BE2C (cell line): ENCODE data around the gene AIM2.
"Not testable (repeated sequence)": the region's sequence is repeated elsewhere in the genome, so short reads cannot be mapped to it uniquely, and the experiment has no call there.

Experiments
- DNase-seq: peaks from one replicate; pipeline ENCODE4 v3.0.0-alpha.2; 2020
- H3K27me3 ChIP-seq: fragments of 250-450 bp; sonication (Bioruptor Pico); 2 replicates; pipeline ENCODE4 v1.5.1; 2020; ENCODE audit warnings: mild to moderate bottlenecking
- H3K36me3 ChIP-seq: fragments of 250-450 bp; sonication (Bioruptor Pico); 2 replicates; pipeline ENCODE4 v1.5.1; 2020; ENCODE audit warnings: mild to moderate bottlenecking
- H3K4me1 ChIP-seq: fragments of 250-450 bp; sonication (Bioruptor Pico); 2 replicates; pipeline ENCODE4 v1.5.1; 2020
- H3K4me3 ChIP-seq: 2 replicates; pipeline ENCODE4 v1.5.1; 2011; ENCODE audit warnings: low read depth, low read length
- H3K9me3 ChIP-seq: fragments of 250-450 bp; sonication (Bioruptor Pico); 2 replicates; pipeline ENCODE4 v1.5.1; 2020
- TF ChIP-seq, protein P1 (sequence below): IDR thresholded peaks from 2 replicates; pipeline ENCODE4 v1.5.1; 2012; ENCODE audit warnings: mild to moderate bottlenecking, low read depth, low read length

The AIM2 gene

DNA sequence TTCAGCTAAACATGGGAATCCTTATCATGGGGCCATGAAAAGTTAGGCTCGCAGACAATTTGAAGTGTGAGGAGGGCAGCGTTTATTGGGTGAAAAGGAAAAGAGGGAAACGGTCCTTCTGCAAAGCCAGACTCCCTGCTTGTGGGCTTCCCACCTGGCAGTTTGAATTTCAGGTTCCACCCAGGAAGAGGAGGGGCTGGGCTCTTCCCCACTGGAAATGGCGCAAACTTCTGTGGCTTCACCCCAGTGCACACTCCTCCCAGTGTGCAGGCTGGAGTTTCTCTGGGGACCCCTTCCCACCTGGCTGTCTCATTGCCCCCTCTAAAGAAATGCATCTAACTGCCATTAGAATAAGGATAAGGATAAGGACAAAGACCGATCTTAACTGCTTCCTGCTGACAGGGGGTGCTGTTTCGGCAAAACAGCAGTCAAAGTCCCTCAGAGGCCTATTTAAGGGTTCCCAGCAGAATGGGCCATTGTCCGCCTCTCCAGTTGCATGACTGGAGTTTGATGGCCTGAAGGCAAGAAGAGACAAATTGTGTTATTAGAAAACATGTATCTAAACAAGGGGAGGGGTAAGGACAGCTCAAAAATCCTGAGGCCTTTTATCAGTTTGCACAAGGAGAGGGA is 20.4 kb downstream of the AIM2 start:
- H3K36me3 ChIP-seq: no peaks in the 10 kb centered on the region
- H3K4me3 ChIP-seq: no peak overlapping the region
- no peaks in the 10 kb centered on the region for H3K27me3 ChIP-seq
- no peak for DNase-seq
- H3K9me3 ChIP-seq: no peaks in the 10 kb centered on the region
- TF ChIP-seq, protein P1, sequence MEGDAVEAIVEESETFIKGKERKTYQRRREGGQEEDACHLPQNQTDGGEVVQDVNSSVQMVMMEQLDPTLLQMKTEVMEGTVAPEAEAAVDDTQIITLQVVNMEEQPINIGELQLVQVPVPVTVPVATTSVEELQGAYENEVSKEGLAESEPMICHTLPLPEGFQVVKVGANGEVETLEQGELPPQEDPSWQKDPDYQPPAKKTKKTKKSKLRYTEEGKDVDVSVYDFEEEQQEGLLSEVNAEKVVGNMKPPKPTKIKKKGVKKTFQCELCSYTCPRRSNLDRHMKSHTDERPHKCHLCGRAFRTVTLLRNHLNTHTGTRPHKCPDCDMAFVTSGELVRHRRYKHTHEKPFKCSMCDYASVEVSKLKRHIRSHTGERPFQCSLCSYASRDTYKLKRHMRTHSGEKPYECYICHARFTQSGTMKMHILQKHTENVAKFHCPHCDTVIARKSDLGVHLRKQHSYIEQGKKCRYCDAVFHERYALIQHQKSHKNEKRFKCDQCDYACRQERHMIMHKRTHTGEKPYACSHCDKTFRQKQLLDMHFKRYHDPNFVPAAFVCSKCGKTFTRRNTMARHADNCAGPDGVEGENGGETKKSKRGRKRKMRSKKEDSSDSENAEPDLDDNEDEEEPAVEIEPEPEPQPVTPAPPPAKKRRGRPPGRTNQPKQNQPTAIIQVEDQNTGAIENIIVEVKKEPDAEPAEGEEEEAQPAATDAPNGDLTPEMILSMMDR: no peak
- no peaks in the 10 kb centered on the region for H3K4me1 ChIP-seq

DNA sequence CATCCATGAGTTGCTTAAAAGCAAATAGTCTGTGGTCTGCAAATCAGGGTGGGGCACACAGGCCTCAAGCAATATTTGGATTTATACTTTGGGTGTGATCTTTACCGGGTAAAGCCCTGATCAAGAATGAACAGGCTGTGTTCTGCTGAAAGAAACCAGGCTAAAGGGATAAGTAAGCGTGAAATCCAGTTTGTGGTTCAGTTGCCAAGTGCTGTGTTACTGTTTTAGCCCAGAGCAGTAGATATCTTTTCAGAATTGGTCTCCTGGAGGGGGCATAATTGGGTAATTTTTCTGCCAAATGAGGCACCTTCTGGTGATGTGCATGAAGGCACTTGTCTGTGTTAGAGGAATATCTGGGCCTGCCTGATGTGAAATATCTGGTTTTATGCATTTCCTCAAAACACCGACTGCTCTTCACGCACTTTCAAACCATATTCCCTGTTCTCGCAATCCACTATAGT is 21.4 kb downstream of the AIM2 start:
- Histone ChIP-seq H3K9me3 (no peaks in the 10 kb centered on the region), H3K4me1 (no peaks in the 10 kb centered on the region), H3K36me3 (no peaks in the 10 kb centered on the region), H3K27me3 (no peaks in the 10 kb centered on the region), H3K4me3 (no peak overlapping the region)
- no peak for DNase-seq
- TF ChIP-seq, protein P1: no peak

DNA sequence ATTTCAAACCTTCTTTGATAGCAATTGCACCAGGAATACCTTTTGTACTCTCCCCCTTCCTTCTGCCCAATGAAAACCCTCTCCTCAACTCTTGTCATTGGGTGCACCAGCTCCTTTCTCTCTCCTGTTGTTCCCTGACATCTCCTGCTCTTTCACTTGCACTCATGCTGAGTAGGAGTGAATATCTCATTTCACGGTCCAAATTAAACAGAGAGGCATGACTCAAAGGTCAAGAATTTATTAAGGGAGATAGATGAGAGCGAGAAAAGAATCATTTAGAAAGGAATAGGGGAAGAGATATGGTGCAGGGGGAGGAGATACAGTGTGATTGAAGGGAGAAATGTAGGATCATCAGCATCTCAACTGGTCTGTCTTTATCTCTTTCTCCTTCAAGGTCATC is 22.1 kb downstream of the AIM2 start:
- no peaks in the 10 kb centered on the region for H3K27me3 ChIP-seq
- H3K9me3 ChIP-seq: no peaks in the 10 kb centered on the region
- DNase-seq: no peak
- no peaks in the 10 kb centered on the region for H3K4me1 ChIP-seq
- TF ChIP-seq, protein P1: no peak
- H3K4me3 ChIP-seq: no peak overlapping the region
- H3K36me3 ChIP-seq: no peaks in the 10 kb centered on the region

DNA sequence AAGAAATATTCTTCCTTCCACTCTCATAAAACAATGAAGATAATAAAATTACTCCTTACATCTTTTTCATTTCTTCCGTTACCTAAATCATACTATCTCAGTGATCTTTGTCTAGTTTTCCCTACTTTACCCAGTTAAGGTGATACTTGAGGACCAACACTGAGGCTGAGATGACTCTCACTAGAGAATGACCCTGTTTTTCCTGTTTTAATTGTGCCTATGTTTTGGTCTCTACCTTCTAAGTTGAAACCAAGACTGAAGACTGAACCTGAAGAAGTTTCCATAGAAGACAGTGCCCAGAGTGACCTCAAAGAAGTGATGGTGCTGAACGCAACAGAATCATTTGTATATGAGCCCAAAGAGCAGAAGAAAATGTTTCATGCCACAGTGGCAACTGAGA is 25.1 kb downstream of the AIM2 start:
- H3K4me3 ChIP-seq: no peak overlapping the region
- no peaks in the 10 kb centered on the region for H3K36me3 ChIP-seq
- H3K27me3 ChIP-seq: no peaks in the 10 kb centered on the region
- H3K9me3 ChIP-seq: no peaks in the 10 kb centered on the region
- DNase-seq: no peak
- TF ChIP-seq, protein P1: no peak
- no peaks in the 10 kb centered on the region for H3K4me1 ChIP-seq

DNA sequence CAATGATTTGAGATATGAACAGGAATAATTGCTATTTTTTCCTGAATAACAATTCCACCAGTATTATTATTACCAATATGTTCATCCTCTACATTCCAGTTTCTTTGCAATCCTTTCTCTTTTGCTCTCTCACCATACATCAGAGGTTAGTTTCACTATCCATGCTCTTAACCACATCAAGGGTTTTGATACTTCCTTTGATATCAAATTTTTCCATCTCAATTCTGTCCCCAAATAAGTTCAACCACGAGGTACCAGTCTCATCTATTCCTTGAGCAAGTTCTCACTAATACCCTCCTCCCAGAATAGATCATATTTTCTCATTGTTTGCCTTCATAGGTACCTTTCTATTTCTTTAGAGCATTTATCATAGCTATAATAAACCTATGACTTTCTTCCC is 30.1 kb downstream of the AIM2 start:
- not testable (repeated sequence) for H3K27me3 ChIP-seq, H3K9me3 ChIP-seq, H3K36me3 ChIP-seq, H3K4me3 ChIP-seq, H3K4me1 ChIP-seq, DNase-seq

DNA sequence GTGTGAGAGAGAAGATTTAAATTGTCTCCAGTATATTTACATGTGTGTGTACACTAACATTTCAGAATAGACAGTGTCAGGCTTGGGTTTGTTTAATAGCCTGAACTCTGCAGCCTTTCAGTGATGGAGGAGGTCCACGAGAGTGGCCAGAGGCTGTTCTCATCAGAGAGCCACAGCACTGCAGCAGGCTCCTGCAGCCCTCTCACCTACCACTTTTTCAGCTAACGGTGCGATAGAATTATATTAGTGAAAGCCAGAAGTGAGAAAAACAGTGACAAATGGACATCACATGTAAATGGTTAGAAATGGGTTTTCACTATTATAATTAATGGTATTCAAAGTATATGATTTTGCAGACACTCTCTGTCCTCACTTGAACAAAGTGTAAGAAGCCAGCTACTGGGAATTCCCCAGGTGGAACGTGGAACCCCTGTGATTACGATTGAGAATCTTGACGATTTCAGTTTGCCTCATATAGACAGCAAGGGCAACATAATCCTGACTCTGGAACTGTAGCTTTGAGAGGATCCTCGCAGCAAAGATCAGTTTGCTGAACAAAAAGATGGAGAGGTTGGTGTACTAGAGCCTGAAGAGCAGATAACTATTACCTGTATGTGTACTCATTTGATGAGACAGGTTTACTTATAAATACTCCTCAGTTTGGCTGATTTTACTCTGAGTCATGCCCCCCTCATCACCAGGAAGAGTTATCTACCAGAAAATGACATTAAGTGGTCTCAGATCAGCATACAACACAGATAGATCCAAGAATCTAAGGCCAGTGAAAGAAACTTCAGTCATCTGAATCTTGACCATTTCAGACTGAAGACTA is 35.5 kb downstream of the AIM2 start:
- Histone ChIP-seq H3K9me3 (no peaks in the 10 kb centered on the region), H3K4me1 (no peaks in the 10 kb centered on the region), H3K4me3 (no peak overlapping the region), H3K27me3 (no peaks in the 10 kb centered on the region), H3K36me3 (no peaks in the 10 kb centered on the region)
- DNase-seq: no peak
- TF ChIP-seq, protein P1: no peak
